Activated CD4-positive, alpha-beta memory T cell treated with anti-CD3 and anti-CD28 coated beads, Interleukin-2, amount 10 ng/mL, durations not matched to agents 7 days and 5 days (primary cell): ENCODE measurements around the gene AXIN1. TPM values are rescaled to one million over a fixed set of nuclear protein-coding genes. Genes with fewer than 3 reads are reported as not detected.

Source experiments
- CTCF ChIA-PET: fragments of 350-600 bp; sonication (Branson Sonifier 250); formaldehyde crosslinking; loops from one replicate; lab custom pipeline; 2021; ENCODE audit warnings: antibody characterized with exemption, inconsistent platforms; lab: Charles Lee
- POLR2A ChIA-PET: fragments of 350-600 bp; sonication (Branson Sonifier 250); formaldehyde crosslinking; loops from one replicate; lab custom pipeline; 2021; ENCODE audit warnings: antibody characterized with exemption; lab: Charles Lee
- DNase-seq: peaks from one replicate; pipeline ENCODE4 v3.0.0-alpha.2; 2020
- H3K27ac Mint-ChIP-seq: one replicate; pipeline ENCODE4 v1.8.0; 2021; ENCODE audit warnings: mild to moderate bottlenecking, mixed read lengths
- H3K27me3 Mint-ChIP-seq: one replicate; pipeline ENCODE4 v1.8.0; 2021; ENCODE audit warnings: mixed read lengths
- H3K36me3 Mint-ChIP-seq: one replicate; pipeline ENCODE4 v1.8.0; 2021; ENCODE audit warnings: low read depth, mixed read lengths
- H3K4me1 Mint-ChIP-seq: one replicate; pipeline ENCODE4 v1.8.0; 2021; ENCODE audit warnings: mixed read lengths
- H3K4me3 Mint-ChIP-seq: one replicate; pipeline ENCODE4 v1.8.0; 2021; ENCODE audit warnings: mild to moderate bottlenecking, mixed read lengths
- H3K9me3 Mint-ChIP-seq: one replicate; pipeline ENCODE4 v1.8.0; 2021; ENCODE audit warnings: mixed read lengths
- total RNA-seq, 2 experiments: library from RNA; stranded (reverse); gene quantifications; one replicate each; pipeline ENCODE4 v1.2.3, GENCODE V29; 2021

Gene AXIN1
- total RNA-seq, 2 experiments from 2014 or later, result 25.4 to 25.7 TPM

DNA sequence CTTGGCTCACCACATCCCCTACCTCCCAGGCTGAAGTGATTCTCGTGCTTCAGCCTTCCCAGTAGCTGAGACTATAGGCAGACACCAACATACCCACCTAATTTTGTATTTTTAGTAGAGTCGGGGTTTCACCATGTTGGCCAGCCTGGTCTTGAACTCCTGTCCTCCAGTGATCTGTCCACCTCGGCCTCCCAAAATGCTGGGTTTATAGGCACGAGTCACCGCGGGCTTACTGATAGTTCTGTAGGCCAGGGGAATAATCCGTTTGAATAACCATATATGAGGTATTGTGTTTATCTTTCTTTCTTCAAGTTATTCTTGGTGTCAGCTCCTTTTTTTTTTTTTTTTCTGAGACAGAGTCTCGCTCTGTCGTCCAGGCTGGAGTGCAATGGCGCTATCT lies 110.2 kb downstream of the AXIN1 start:
- H3K36me3 Mint-ChIP-seq, result peaks cover under 1% of the 10 kb centered on the region
- CTCF ChIA-PET, result interaction anchor here (1.1 kb wide), 1 partner anchor 7 kb away, joined by 3 read pairs; the partner anchor contains the start of gene FAM234A
- DNase-seq, result no peak
- H3K4me1 Mint-ChIP-seq, result peaks cover 21% of the 10 kb centered on the region
- no peak overlapping the region for H3K4me3 Mint-ChIP-seq
- H3K27me3 Mint-ChIP-seq, result no peaks in the 10 kb centered on the region
- POLR2A ChIA-PET, result interaction anchor here (1.7 kb wide), 1 partner anchor 10 kb away, joined by 5 read pairs; no protein-coding TSS in a partner anchor
- H3K9me3 Mint-ChIP-seq, result no peaks in the 10 kb centered on the region
- peak overlapping the region; percentile 34 for H3K27ac Mint-ChIP-seq

DNA sequence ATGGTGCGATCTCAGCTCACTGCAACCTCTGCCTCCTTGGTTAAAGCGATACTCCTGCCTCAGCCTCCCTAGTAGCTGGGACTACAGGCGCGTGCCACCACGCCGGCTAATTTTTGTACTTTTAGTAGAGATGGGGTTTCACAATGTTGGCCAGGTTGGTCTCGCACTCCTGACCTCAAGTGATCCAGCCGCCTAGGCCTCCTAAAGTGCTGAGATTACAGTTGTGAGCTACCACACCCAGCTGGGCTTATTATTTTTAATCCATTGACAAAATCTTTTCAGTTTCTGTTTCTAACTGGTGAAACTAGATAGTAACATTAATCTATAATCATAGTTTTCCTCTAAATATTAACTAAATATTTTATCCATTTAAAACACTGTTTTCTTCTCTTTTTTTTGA lies 112.0 kb downstream of the AXIN1 start:
- CTCF ChIA-PET, result interaction anchor here (0.6 to 0.7 kb wide), 2 partner anchors 16 to 60 kb away, joined by 3 read pairs; no protein-coding TSS in a partner anchor
- POLR2A ChIA-PET, result interaction anchor here (1.6 kb wide), 1 partner anchor 13 kb away, joined by 6 read pairs; no protein-coding TSS in a partner anchor

DNA sequence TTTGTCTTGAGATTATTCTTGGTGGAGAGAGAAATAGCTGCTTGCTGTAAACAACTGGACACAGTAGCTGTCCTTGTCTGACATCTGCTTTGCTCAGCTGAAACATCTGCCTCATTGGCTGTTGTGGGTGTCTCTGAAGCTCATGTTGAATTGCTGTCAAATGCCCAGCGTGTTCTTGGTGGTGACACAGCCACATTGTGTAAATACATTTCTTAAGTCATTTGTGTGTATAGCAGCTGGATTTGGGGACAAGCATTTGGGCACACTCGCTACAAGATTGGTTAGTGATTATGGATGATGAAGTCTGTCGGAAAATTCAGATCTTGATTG lies 112.6 kb downstream of the AXIN1 start:
- ChIA-PET POLR2A (interaction anchor here (0.6 to 1.6 kb wide), 3 partner anchors 11 to 78 kb away, joined by 3 to 6 read pairs (median 3); partner anchors contain the start of gene LUC7L), CTCF (interaction anchor here (0.6 to 0.7 kb wide), 2 partner anchors 16 to 22 kb away, joined by 3 read pairs; no protein-coding TSS in a partner anchor)
- no peaks in the 10 kb centered on the region for H3K9me3 Mint-ChIP-seq
- H3K4me1 Mint-ChIP-seq, result peaks cover 31% of the 10 kb centered on the region
- DNase-seq, result no peak
- no peak overlapping the region for H3K27ac Mint-ChIP-seq
- no peak overlapping the region for H3K4me3 Mint-ChIP-seq
- H3K36me3 Mint-ChIP-seq, result peaks cover 3% of the 10 kb centered on the region
- H3K27me3 Mint-ChIP-seq, result no peaks in the 10 kb centered on the region

More for the DNA sequence above, 112.0 kb downstream of the AXIN1 start:
- Mint-ChIP-seq H3K27me3 (no peaks in the 10 kb centered on the region), H3K27ac (no peak overlapping the region), H3K4me1 (peaks cover 24% of the 10 kb centered on the region), H3K4me3 (no peak overlapping the region), H3K9me3 (no peaks in the 10 kb centered on the region), H3K36me3 (peaks cover 3% of the 10 kb centered on the region)
- DNase-seq, result no peak

Other genes starting within 250 kb of the AXIN1 start
- gene NPRL3, start 214.1 kb downstream of the AXIN1 start, total RNA-seq, result 10 to 100 TPM; 31.9 to 33.4 TPM
- not detected for gene HBZ, start 200.1 kb downstream of the AXIN1 start, total RNA-seq
- gene HBM, start 186.7 kb downstream of the AXIN1 start, total RNA-seq, result not detected
- not detected for gene HBA2, start 179.8 kb downstream of the AXIN1 start, total RNA-seq
- not detected for gene HBA1, start 176.0 kb downstream of the AXIN1 start, total RNA-seq
- not detected for gene HBQ1, start 172.3 kb downstream of the AXIN1 start, total RNA-seq
- gene LUC7L, start 123.3 kb downstream of the AXIN1 start, total RNA-seq, result 10 to 100 TPM; 54.9 to 61.0 TPM
- gene FAM234A, start 117.9 kb downstream of the AXIN1 start, total RNA-seq, result 10 to 100 TPM; 26.9 to 31.5 TPM
- under 1 TPM; 0.10 to 0.40 TPM for gene RGS11, start 76.8 kb downstream of the AXIN1 start, total RNA-seq
- gene ARHGDIG, start 72.1 kb downstream of the AXIN1 start, total RNA-seq, result not detected
- gene PDIA2, start 69.6 kb downstream of the AXIN1 start, total RNA-seq, result not detected
- 10 to 100 TPM; 71.4 to 72.6 TPM for gene MRPL28, start 17.8 kb upstream of the AXIN1 start, total RNA-seq
- gene PGAP6, start 29.3 kb upstream of the AXIN1 start, total RNA-seq, result 10 to 100 TPM; 59.2 to 59.9 TPM
- 10 to 100 TPM; 33.9 to 34.0 TPM for gene NME4, start 44.5 kb upstream of the AXIN1 start, total RNA-seq
- gene DECR2, start 49.2 kb upstream of the AXIN1 start, total RNA-seq, result 1 to 10 TPM; 3.0 to 3.3 TPM
- 10 to 100 TPM; 21.2 to 25.4 TPM for gene RAB11FIP3, start 72.9 kb upstream of the AXIN1 start, total RNA-seq
- gene CAPN15, start 175.0 kb upstream of the AXIN1 start, total RNA-seq, result 10 to 100 TPM; 91.7 to 93.4 TPM
- not detected for gene PRR35, start 207.7 kb upstream of the AXIN1 start, total RNA-seq
- 1 to 10 TPM; 2.3 to 2.6 TPM for gene NHLRC4, start 214.3 kb upstream of the AXIN1 start, total RNA-seq
- gene PIGQ, start 217.2 kb upstream of the AXIN1 start, total RNA-seq, result 10 to 100 TPM; 33.7 to 35.1 TPM
- gene RAB40C, start 237.3 kb upstream of the AXIN1 start, total RNA-seq, result 10 to 100 TPM; 12.2 to 14.2 TPM